Ovary (tissue), 9 donors: ENCODE data around the gene CADPS2. TPM values are rescaled to one million over a fixed set of nuclear protein-coding genes. Genes with fewer than 3 reads are reported as not detected.

Experiments
- DNase-seq, 5 donors: peaks; one replicate each; pipeline ENCODE4 v3.0.0-alpha.2; 2019 to 2020
- H3K27ac ChIP-seq, 2 donors: fragments of 200-600 bp; one replicate each; pipeline versions ENCODE4 v1.5.1 to v1.8.0; 2019 to 2022
- H3K27me3 ChIP-seq: fragments of 200-600 bp; one replicate; pipeline ENCODE4 v1.8.0; 2022
- H3K36me3 ChIP-seq: fragments of 200-600 bp; sonication (generic); one replicate; pipeline ENCODE4 v1.5.1; 2019
- H3K4me1 ChIP-seq: one replicate; pipeline ENCODE4 v1.8.1; 2013; ENCODE audit warnings: mild to moderate bottlenecking, moderate library complexity; ENCODE audit not compliant: insufficient read depth
- H3K4me3 ChIP-seq: fragments of 200-600 bp; sonication (generic); one replicate; pipeline ENCODE4 v1.5.1; 2017
- H3K9me3 ChIP-seq, 2 donors: fragments of 200-600 bp in 1 of 2; sonication (generic) in 1 of 2; one replicate each; pipeline versions ENCODE4 v1.5.1 to v1.8.1; 2013 to 2019; ENCODE audit warnings: mild to moderate bottlenecking in 1 of 2, moderate library complexity in 1 of 2
- CTCF ChIP-seq, 3 donors: fragments of 450-650 bp in 2 of 3; fragments of 200-600 bp in 1 of 3; IDR thresholded peaks; one replicate each; pipeline versions ENCODE4 v1.5.1 to v1.8.0; 2016 to 2022; ENCODE audit warnings: antibody characterized with exemption in 3 of 3, mild to moderate bottlenecking in 1 of 3
- EP300 ChIP-seq: sonication (generic); formaldehyde crosslinking; IDR thresholded peaks from one replicate; pipeline ENCODE4 v1.6.1; 2017; ENCODE audit warnings: antibody characterized with exemption
- POLR2A ChIP-seq: fragments of 450-650 bp; IDR thresholded peaks from one replicate; pipeline ENCODE4 v1.6.1; 2017; ENCODE audit warnings: antibody characterized with exemption, mild to moderate bottlenecking, moderate library complexity
- WGBS, 3 donors: extraction: QIAGEN DNeasy Blood & Tissue Kit in 1 of 3; methylation state at CpG; one replicate each; pipeline versions ENCODE4 v1.1.5 to v1.1.7; 2013 to 2017; 5-methylcytosine and 5-hydroxymethylcytosine counted together
- intact Hi-C, 4 donors: fragments of 100-400 bp; cut with DNase I; formaldehyde crosslinking; loops; one replicate each; pipeline versions ENCODE4 v1.11.0 to v1.15.1; 2022 to 2023
- polyA plus RNA-seq, 2 donors: library from polyadenylated mRNA; stranded (reverse); fragments of 200-250 nt in 1 of 2; fragments of 350-450 nt in 1 of 2; fragmentation: Illumina TruSeq in 1 of 2; extraction: RNeasy Lipid Tissue Mini Kit (QIAGEN cat#74804) in 1 of 2; gene quantifications; one replicate each; pipeline ENCODE4 v1.2.3, GENCODE V29; 2013 to 2014
- total RNA-seq, 7 donors: library from RNA; depleted of rRNA in 2 of 7; stranded (reverse); fragments of >200 nt in 2 of 7; fragmentation: NEBNext Ultra II Directional in 3 of 7; extraction: Animal tissue kit (Norgen Biotek cat#: 25700) in 3 of 7; gene quantifications; one replicate each; pipeline versions ENCODE4 v1.1.0 to v1.2.4, GENCODE V29; 2016 to 2023
- donor health status: DM: no; HTN: no; CAD: no; lungs with moderate emphysema.
- donor health status: DM: no; HTN: no; CAD: no.
- donor health status: Bipolar disorder and iron deficiency.
- donor health status: DM: yes; HTN: yes; CAD: no.
- donor health status: DM: no; HTN: no; CAD: no.
- donor health status: DM: yes; HTN: yes; CAD: no.

Gene CADPS2
- total and polyA plus RNA-seq, 9 donors: 10.1 to 26.7 (median 16.6) TPM

DNA sequence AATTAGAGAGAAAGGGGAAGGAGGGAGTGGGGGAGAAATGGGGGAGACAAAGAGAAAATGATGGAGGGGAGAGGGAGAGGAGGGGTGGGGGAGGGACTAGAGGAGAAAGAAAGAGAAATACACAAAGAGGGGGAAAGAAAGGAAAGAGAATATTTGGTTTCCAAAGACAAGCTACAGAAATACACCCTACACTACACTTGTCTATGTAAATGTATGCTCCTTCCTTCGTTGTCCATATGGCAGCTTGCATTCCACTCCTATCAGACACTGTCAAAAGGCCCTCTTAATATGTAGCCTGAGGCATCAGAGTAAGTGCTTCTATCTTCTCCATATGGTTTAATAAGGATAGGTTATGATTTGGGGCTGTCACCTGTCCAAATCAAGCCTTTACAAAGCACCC lies 488.9 kb downstream of the CADPS2 start:
- 29 to 40% (median 33%) methylated on average over 1 of the region's 1 CpG for WGBS, 3 donors

DNA sequence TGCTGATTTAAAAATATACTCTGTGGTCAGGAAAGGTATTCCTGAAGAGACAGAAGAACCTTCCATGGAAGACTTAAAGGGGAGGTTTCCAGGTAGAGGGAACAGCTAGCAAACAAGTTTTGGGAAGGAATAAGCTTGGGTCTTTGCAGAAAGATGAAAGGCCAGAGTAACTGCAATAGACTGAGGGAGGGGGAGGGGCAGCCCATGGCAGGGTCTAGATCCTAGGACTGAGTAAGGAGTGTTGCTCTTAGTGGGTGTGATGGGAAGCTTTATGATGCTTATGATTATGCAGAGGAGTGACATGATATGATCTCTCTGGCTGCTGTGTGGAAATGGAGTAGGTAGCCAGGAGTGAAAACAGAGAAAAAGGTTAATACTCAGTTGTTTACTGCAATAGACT lies 491.7 kb downstream of the CADPS2 start:
- Histone ChIP-seq H3K27me3 (no peaks in the 10 kb centered on the region), H3K36me3 (no peaks in the 10 kb centered on the region), H3K4me3 (no peak overlapping the region), H3K27ac (no peak overlapping the region), H3K9me3 (no peaks in the 10 kb centered on the region), H3K4me1 (no peaks in the 10 kb centered on the region)
- TF ChIP-seq EP300 (no peak), POLR2A (no peak), CTCF (IDR thresholded peaks at IDR 0.05) (no peak)
- intact Hi-C loops: no loop called here
- no peak for DNase-seq

More for the DNA sequence above, 488.9 kb downstream of the CADPS2 start:
- Histone ChIP-seq H3K4me1 (no peaks in the 10 kb centered on the region), H3K9me3 (no peaks in the 10 kb centered on the region), H3K36me3 (no peaks in the 10 kb centered on the region), H3K27ac (no peak overlapping the region), H3K27me3 (no peaks in the 10 kb centered on the region), H3K4me3 (no peak overlapping the region)
- DNase-seq: no peak
- TF ChIP-seq CTCF (IDR thresholded peaks at IDR 0.05) (no peak), POLR2A (no peak), EP300 (no peak)
- intact Hi-C loops: no loop called here

DNA sequence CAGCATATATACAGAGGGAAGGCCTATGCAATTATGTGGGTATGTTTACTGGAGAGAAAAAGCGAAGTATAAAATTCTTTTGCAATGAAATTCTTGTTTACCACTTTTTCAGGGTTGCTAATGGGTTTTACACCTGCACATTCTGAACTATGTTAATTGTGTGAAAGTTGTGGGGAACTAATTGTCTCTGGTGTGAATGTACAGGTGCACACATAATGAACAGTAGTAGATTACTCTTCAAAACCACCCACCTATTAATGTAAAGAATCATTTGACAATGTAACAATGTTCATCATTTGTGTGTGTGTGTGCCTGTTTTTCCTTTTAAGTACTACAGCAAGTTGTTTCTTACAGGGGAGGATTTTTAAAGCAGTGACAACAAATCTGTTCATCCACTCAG lies 501.7 kb downstream of the CADPS2 start:
- DNase-seq: no peak
- Histone ChIP-seq H3K36me3 (no peaks in the 10 kb centered on the region), H3K4me3 (no peak overlapping the region), H3K4me1 (no peaks in the 10 kb centered on the region), H3K27ac (no peak overlapping the region), H3K9me3 (no peaks in the 10 kb centered on the region), H3K27me3 (no peaks in the 10 kb centered on the region)
- 93 to 97% (median 97%) methylated on average over 1 of the region's 1 CpG for WGBS, 3 donors
- TF ChIP-seq EP300 (no peak), POLR2A (no peak), CTCF (IDR thresholded peaks at IDR 0.05) (no peak)
- intact Hi-C loops: no loop called here

DNA sequence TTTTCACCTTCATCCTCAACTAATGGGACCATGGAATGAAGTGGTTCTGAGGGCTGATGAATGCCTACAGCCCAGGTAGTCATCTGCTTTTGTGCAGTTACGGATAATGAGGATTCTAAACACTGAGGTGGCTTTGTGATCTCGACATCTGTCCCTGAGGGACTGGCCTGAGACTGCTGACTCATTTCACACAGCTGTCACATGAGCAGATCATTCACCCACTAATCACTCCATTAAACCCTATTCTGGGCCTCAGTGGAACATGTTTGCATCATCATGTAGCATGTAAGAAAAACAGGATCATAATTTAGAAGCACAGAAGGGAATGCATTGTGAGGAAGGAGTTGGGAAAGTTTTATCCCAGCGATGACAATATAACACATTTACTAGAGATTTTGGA lies 502.3 kb downstream of the CADPS2 start:
- Histone ChIP-seq H3K36me3 (no peaks in the 10 kb centered on the region), H3K27ac (no peak overlapping the region), H3K9me3 (no peaks in the 10 kb centered on the region), H3K4me1 (no peaks in the 10 kb centered on the region), H3K27me3 (no peaks in the 10 kb centered on the region), H3K4me3 (no peak overlapping the region)
- intact Hi-C loops: no loop called here
- TF ChIP-seq EP300: no peak
- TF ChIP-seq CTCF (IDR thresholded peaks at IDR 0.05): no peak
- no peak for TF ChIP-seq POLR2A
- no peak for DNase-seq
- WGBS, 3 donors: 63 to 85% (median 66%) methylated on average over 3 of the region's 3 CpGs

DNA sequence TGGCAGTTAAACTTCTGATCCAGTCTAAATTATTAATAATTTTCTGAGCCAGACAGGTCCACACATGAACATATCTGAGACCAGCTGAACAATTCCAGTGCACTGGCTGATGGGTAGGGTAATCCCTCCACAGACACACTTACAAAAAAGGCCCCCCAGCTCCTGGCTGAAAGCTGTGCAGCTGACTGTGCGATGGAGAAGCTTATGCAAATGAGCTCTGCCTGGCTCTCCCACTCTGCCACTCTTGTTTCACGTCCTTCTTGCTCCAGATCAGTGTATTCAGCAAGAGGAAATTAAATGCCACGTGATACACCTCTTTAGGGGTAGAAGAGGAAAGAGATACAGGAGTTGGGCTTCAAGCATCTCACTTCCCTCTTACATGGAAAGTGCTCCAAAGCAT lies 505.3 kb downstream of the CADPS2 start:
- H3K9me3 ChIP-seq: no peaks in the 10 kb centered on the region
- no peaks in the 10 kb centered on the region for H3K36me3 ChIP-seq
- no peak overlapping the region for H3K4me3 ChIP-seq
- no peak overlapping the region for H3K27ac ChIP-seq
- no peak for DNase-seq
- H3K27me3 ChIP-seq: no peaks in the 10 kb centered on the region
- H3K4me1 ChIP-seq: no peaks in the 10 kb centered on the region
- 64 to 81% (median 78%) methylated on average over 3 of the region's 3 CpGs for WGBS, 3 donors
- intact Hi-C loops: no loop called here
- TF ChIP-seq CTCF (IDR thresholded peaks at IDR 0.05) (no peak), POLR2A (no peak), EP300 (no peak)
